D341Med (cell line): ENCODE data around the gene VAMP8.
"Not testable (repeated sequence)": the region's sequence is repeated elsewhere in the genome, so short reads cannot be mapped to it uniquely, and the experiment has no call there.

Experiments
- DNase-seq: peaks from one replicate; pipeline ENCODE4 v3.0.0; 2012; ENCODE audit warnings: low spot score

The VAMP8 gene

GRCh38 chr2:85547089-85547858 lies 30.1 kb upstream of the VAMP8 start:
- DNase-seq: no peak

GRCh38 chr2:85547859-85548607 lies 29.4 kb upstream of the VAMP8 start:
- DNase-seq: no peak

GRCh38 chr2:85548608-85548900 lies 28.8 kb upstream of the VAMP8 start:
- no peak for DNase-seq

GRCh38 chr2:85549095-85549494 lies 28.3 kb upstream of the VAMP8 start:
- no peak for DNase-seq

- no peak for DNase-seq
These were observed 27.6 kb upstream of the VAMP8 start for GRCh38 chr2:85549826-85550225.

- no peak for DNase-seq
These were observed 26.9 kb upstream of the VAMP8 start for GRCh38 chr2:85550486-85550885.

GRCh38 chr2:85551698-85552678 lies 25.4 kb upstream of the VAMP8 start:
- DNase-seq: peak; percentile 69

- DNase-seq: no peak
These were observed 24.2 kb upstream of the VAMP8 start for GRCh38 chr2:85553184-85553583.

GRCh38 chr2:85554980-85555612 lies 22.3 kb upstream of the VAMP8 start:
- DNase-seq: no peak

- DNase-seq: no peak
These were observed 20.3 kb upstream of the VAMP8 start for GRCh38 chr2:85557130-85557529.

- no peak for DNase-seq
These were observed 19.2 kb upstream of the VAMP8 start for GRCh38 chr2:85558160-85558559.

- not testable (repeated sequence) for DNase-seq
These were observed 17.0 kb upstream of the VAMP8 start for GRCh38 chr2:85560403-85560726.

GRCh38 chr2:85560812-85561279 lies 16.5 kb upstream of the VAMP8 start:
- no peak for DNase-seq

GRCh38 chr2:85561280-85562212 lies 15.8 kb upstream of the VAMP8 start, which contains the start of gene GGCX:
GGCX (minus strand) TSS chr2:85561493; CDS start chr2:85561428, 65 bp downstream.
- DNase-seq: peak; percentile 95

- no peak for DNase-seq
These were observed 13.2 kb upstream of the VAMP8 start for GRCh38 chr2:85564144-85564563.

- DNase-seq: no peak
These were observed 11.1 kb upstream of the VAMP8 start for GRCh38 chr2:85566265-85566664.

GRCh38 chr2:85575739-85576138 lies 1.6 kb upstream of the VAMP8 start:
- no peak for DNase-seq

GRCh38 chr2:85577063-85577385 lies 362 bp upstream of the VAMP8 start:
- DNase-seq: no peak

- no peak for DNase-seq
These were observed 1.1 kb downstream of the VAMP8 start for GRCh38 chr2:85578243-85579180.
